Gastroesophageal sphincter (tissue), 3 donors: ENCODE data around the gene LAS1L.

ENCODE experiments used
- CTCF ChIP-seq, 4 experiments: fragments of 200-600 bp in 2 of 4; fragments of 450-650 bp in 2 of 4; sonication (generic) in 1 of 4; IDR thresholded peaks; one replicate each; pipeline ENCODE4 v1.5.1; 2017 to 2019; ENCODE audit warnings: antibody characterized with exemption in 4 of 4, mild to moderate bottlenecking in 2 of 4, moderate library complexity in 2 of 4
- POLR2A ChIP-seq, 2 donors: fragments of 450-650 bp; IDR thresholded peaks; one replicate each; pipeline ENCODE4 v1.6.1; 2017; ENCODE audit warnings: antibody characterized with exemption in 2 of 2, mild to moderate bottlenecking in 2 of 2, moderate library complexity in 1 of 2

GRCh38 chrX:65516756-65517155, 17.8 kb downstream of the LAS1L start:
- TF ChIP-seq CTCF (IDR thresholded peaks at IDR 0.05), result no peak
- TF ChIP-seq POLR2A (IDR thresholded peaks at IDR 0.05), result no peak
